Loucy (cell line): Measurements from ENCODE around the gene CCDC39.

Experiments
- H2AFZ ChIP-seq: fragments of 200-600 bp; sonication (generic); 2 replicates; pipeline ENCODE4 v1.6.0; 2016; ENCODE audit warnings: antibody characterized with exemption, mild to moderate bottlenecking, low read length, moderate library complexity
- H3F3A ChIP-seq: fragments of 200-600 bp; 2 replicates; pipeline ENCODE4 v1.6.0; 2016; ENCODE audit warnings: antibody characterized with exemption, low read depth, mild to moderate bottlenecking
- H3K27me3 ChIP-seq: fragments of 200-600 bp; sonication (generic); 2 replicates; pipeline ENCODE4 v1.6.1; 2014; ENCODE audit warnings: low read length, mild to moderate bottlenecking; ENCODE audit not compliant: insufficient read depth, poor library complexity, severe bottlenecking
- H3K36me3 ChIP-seq: fragments of 200-600 bp; sonication (generic); 2 replicates; pipeline ENCODE4 v1.6.1; 2016; ENCODE audit warnings: low read length; ENCODE audit not compliant: insufficient read depth
- H3K4me1 ChIP-seq: fragments of 200-600 bp; sonication (generic); 2 replicates; pipeline ENCODE4 v1.5.1; 2014; ENCODE audit warnings: low read length, mild to moderate bottlenecking; ENCODE audit not compliant: insufficient read depth, poor library complexity, severe bottlenecking
- H3K4me2 ChIP-seq: fragments of 200-600 bp; sonication (generic); 2 replicates; pipeline ENCODE4 v1.6.0; 2014; ENCODE audit warnings: antibody characterized with exemption, low read length, low read depth, mild to moderate bottlenecking; ENCODE audit not compliant: poor library complexity, severe bottlenecking
- H3K4me3 ChIP-seq: fragments of 200-600 bp; sonication (generic); 2 replicates; pipeline ENCODE4 v1.5.1; 2014; ENCODE audit warnings: low read length, mild to moderate bottlenecking, mixed read lengths; ENCODE audit not compliant: poor library complexity, severe bottlenecking
- H3K79me2 ChIP-seq: fragments of 200-600 bp; sonication (generic); 2 replicates; pipeline ENCODE4 v1.6.1; 2014; ENCODE audit warnings: low read length; ENCODE audit not compliant: insufficient read depth
- H3K9ac ChIP-seq: fragments of 200-600 bp; sonication (generic); 2 replicates; pipeline ENCODE4 v1.6.0; 2014; ENCODE audit warnings: mild to moderate bottlenecking, low read depth, low read length, moderate library complexity; ENCODE audit not compliant: poor library complexity, severe bottlenecking
- H3K9me2 ChIP-seq: fragments of 200-600 bp; sonication (generic); replicated peaks from 2 replicates; pipeline ENCODE4 v1.6.1; 2016; ENCODE audit warnings: low read depth, low read length, mixed read lengths
- H3K9me3 ChIP-seq: fragments of 200-600 bp; sonication (generic); 2 replicates; pipeline ENCODE4 v1.6.1; 2014; ENCODE audit warnings: mild to moderate bottlenecking, antibody characterized with exemption, low read length, low read depth; ENCODE audit not compliant: insufficient read depth
- H4K20me1 ChIP-seq: fragments of 200-600 bp; sonication (generic); 2 replicates; pipeline ENCODE4 v1.6.0; 2014; ENCODE audit warnings: antibody characterized with exemption, low read length, mild to moderate bottlenecking; ENCODE audit not compliant: insufficient read depth, poor library complexity, severe bottlenecking
- EZH2phosphoT487 ChIP-seq: fragments of 200-600 bp; IDR thresholded peaks from 2 replicates; pipeline ENCODE4 v1.6.1; 2018; ENCODE audit warnings: antibody characterized with exemption, mild to moderate bottlenecking, moderate library complexity, borderline replicate concordance
- TF ChIP-seq, protein P1 (sequence below): fragments of 200-600 bp; sonication (generic); conservative IDR thresholded peaks from 2 replicates; pipeline ENCODE4 v1.5.1; 2014; ENCODE audit warnings: mild to moderate bottlenecking, antibody characterized with exemption, low read length

Gene CCDC39

DNA sequence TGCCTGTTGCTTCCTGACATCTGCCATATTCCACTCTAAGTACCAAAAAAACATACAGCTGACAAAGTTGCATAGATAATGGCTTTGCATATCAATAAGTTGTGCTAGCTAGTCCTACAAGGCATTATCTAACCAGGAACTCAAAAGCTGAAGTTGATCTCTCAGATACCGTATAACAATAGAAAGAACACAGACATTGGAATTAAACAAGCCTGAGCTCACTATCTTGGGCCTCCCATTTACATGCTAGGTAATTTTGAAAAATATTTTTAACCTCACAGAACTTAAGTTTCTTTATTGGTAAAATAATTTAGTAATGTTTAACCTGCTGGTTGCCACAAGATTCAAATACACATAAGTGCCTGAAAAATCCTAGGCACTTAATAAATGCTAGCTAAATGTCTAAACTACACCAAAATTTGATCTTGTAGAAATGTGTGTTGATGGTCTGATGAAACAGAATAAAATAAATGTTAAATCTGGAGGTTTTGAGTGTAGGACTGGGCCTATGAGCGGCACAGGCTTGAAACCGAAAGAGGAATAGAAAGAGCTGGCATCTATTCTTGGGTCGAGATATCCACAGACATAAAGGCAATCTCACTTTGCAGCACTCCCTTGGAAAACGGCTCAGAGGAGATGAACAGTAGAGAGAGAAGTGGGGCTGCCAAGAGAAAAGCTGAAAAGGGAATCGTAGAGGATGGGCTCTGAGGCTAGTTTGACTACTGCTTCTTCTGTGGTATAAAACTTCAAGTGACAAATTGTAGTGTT lies 107.3 kb downstream of the CCDC39 start:
- Histone ChIP-seq H3F3A (no peaks in the 10 kb centered on the region), H3K27me3 (no peaks in the 10 kb centered on the region), H3K36me3 (no peaks in the 10 kb centered on the region), H3K9me3 (no peaks in the 10 kb centered on the region), H4K20me1 (no peaks in the 10 kb centered on the region), H3K79me2 (no peaks in the 10 kb centered on the region), H3K9ac (no peak overlapping the region), H3K4me2 (no peak overlapping the region), H2AFZ (no peak overlapping the region), H3K4me1 (no peaks in the 10 kb centered on the region), H3K4me3 (no peak overlapping the region), H3K9me2 (no peaks in the 10 kb centered on the region)
- TF ChIP-seq, protein P1, sequence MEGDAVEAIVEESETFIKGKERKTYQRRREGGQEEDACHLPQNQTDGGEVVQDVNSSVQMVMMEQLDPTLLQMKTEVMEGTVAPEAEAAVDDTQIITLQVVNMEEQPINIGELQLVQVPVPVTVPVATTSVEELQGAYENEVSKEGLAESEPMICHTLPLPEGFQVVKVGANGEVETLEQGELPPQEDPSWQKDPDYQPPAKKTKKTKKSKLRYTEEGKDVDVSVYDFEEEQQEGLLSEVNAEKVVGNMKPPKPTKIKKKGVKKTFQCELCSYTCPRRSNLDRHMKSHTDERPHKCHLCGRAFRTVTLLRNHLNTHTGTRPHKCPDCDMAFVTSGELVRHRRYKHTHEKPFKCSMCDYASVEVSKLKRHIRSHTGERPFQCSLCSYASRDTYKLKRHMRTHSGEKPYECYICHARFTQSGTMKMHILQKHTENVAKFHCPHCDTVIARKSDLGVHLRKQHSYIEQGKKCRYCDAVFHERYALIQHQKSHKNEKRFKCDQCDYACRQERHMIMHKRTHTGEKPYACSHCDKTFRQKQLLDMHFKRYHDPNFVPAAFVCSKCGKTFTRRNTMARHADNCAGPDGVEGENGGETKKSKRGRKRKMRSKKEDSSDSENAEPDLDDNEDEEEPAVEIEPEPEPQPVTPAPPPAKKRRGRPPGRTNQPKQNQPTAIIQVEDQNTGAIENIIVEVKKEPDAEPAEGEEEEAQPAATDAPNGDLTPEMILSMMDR, result no peak
- TF ChIP-seq EZH2phosphoT487, result no peak

- H3K9me3 ChIP-seq, result no peaks in the 10 kb centered on the region
- H3K4me1 ChIP-seq, result no peaks in the 10 kb centered on the region
- no peaks in the 10 kb centered on the region for H3K79me2 ChIP-seq
- H4K20me1 ChIP-seq, result no peaks in the 10 kb centered on the region
- H3K4me2 ChIP-seq, result no peak overlapping the region
- no peaks in the 10 kb centered on the region for H3K27me3 ChIP-seq
- no peak overlapping the region for H2AFZ ChIP-seq
- no peaks in the 10 kb centered on the region for H3F3A ChIP-seq
- no peak overlapping the region for H3K9ac ChIP-seq
- TF ChIP-seq, protein P1, result no peak
- no peak for TF ChIP-seq EZH2phosphoT487
- no peak overlapping the region for H3K4me3 ChIP-seq
- no peaks in the 10 kb centered on the region for H3K9me2 ChIP-seq
- no peaks in the 10 kb centered on the region for H3K36me3 ChIP-seq
These were observed 109.1 kb downstream of the CCDC39 start for GRCh38 chr3:180570238-180570637.

DNA sequence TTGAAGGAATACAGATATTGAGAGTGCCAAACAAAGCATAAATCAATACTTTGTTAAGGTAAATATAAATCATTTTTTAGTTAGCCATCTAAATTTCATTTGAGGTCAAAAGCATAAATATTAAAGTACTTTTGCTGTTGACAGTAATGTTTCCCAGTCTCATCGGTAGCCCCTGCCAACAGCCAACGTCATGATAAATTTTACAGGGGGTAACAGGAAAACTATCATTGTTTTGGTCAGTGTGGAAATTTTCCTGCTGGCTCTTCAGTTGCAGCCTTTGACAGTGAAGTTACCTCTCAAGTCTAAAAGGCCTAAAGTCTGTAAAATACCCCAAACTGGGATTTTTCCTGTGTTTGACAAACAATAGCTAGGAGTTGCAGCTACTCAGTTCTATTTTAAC lies 114.6 kb downstream of the CCDC39 start:
- Histone ChIP-seq H3K4me3 (no peak overlapping the region), H3F3A (no peaks in the 10 kb centered on the region), H2AFZ (no peak overlapping the region), H3K27me3 (no peaks in the 10 kb centered on the region), H3K36me3 (no peaks in the 10 kb centered on the region), H3K4me2 (no peak overlapping the region), H3K9me2 (no peaks in the 10 kb centered on the region), H3K9me3 (no peaks in the 10 kb centered on the region), H3K79me2 (no peaks in the 10 kb centered on the region), H3K4me1 (no peaks in the 10 kb centered on the region), H4K20me1 (no peaks in the 10 kb centered on the region), H3K9ac (no peak overlapping the region)
- no peak for TF ChIP-seq EZH2phosphoT487
- TF ChIP-seq, protein P1, result no peak
